Colonic mucosa (tissue), 4 donors: ENCODE results near the gene MAGI2. TPM values are rescaled to one million over a fixed set of nuclear protein-coding genes. Genes with fewer than 3 reads are reported as not detected.

Experiments
- DNase-seq: peaks from one replicate; pipeline ENCODE4 v3.0.0-alpha.2; 2020
- H3K27ac ChIP-seq: fragments of 200-600 bp; one replicate; pipeline ENCODE4 v1.8.0; 2021
- H3K27me3 ChIP-seq: fragments of 200-600 bp; one replicate; pipeline ENCODE4 v1.8.0; 2021
- H3K36me3 ChIP-seq: fragments of 200-600 bp; one replicate; pipeline ENCODE4 v1.8.0; 2021
- H3K4me1 ChIP-seq: fragments of 200-600 bp; one replicate; pipeline ENCODE4 v1.8.0; 2021; ENCODE audit warnings: mild to moderate bottlenecking
- H3K4me3 ChIP-seq: fragments of 200-600 bp; one replicate; pipeline ENCODE4 v1.8.0; 2021
- H3K9ac ChIP-seq, 2 donors: one replicate each; pipeline ENCODE4 v1.7.0; 2013; ENCODE audit warnings: control low read depth in 2 of 2, low read depth in 2 of 2, low read length in 2 of 2
- H3K9me3 ChIP-seq: fragments of 200-600 bp; one replicate; pipeline ENCODE4 v1.8.0; 2021
- CTCF ChIP-seq: fragments of 200-600 bp; IDR thresholded peaks from one replicate; pipeline ENCODE4 v1.8.0; 2022; ENCODE audit warnings: antibody characterized with exemption, mild to moderate bottlenecking
- intact Hi-C: fragments of 100-400 bp; cut with DNase I; formaldehyde crosslinking; loops from one replicate; pipeline ENCODE4 v1.14.1; 2022
- total RNA-seq, 2 donors: library from RNA; stranded (reverse); fragmentation: NEBNext Ultra II Directional in 1 of 2; extraction: Animal tissue kit (Norgen Biotek cat#: 25700) in 1 of 2; gene quantifications; one replicate each; pipeline ENCODE4 v1.2.1, GENCODE V29; 2021
- donor health status: healthy.
- donor health status: DM: no; HTN: no; CAD: no.
- donor health status: DM: no; HTN: no; CAD: no.

The MAGI2 gene
- total RNA-seq, 2 donors from 2014 or later = 1.1 to 2.4 TPM

DNA sequence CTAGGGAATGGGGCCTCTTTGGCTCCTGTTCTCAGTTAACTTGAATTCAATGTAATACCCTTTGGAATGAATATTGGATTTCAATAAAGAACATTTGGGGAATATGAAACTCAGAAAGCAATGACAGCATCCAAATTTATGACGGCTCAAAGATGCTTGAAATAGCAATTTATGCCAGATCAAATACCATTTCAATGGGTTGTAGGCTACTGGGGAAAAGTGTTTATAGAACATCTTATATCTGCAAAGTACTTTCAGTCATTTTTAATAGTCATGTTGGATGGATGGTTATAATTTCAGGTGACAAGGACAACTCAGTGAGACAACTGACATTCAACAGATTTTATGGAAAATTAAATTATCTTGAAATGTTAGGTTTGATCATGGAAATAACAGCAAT, 882.2 kb downstream of the MAGI2 start:
- intact Hi-C loops = no loop called here
- Histone ChIP-seq H3K4me3 (no peak overlapping the region), H3K4me1 (no peaks in the 10 kb centered on the region), H3K27me3 (no peaks in the 10 kb centered on the region), H3K9ac (no peak overlapping the region), H3K9me3 (no peaks in the 10 kb centered on the region), H3K36me3 (no peaks in the 10 kb centered on the region), H3K27ac (no peak overlapping the region)
- TF ChIP-seq CTCF = no peak
- DNase-seq = no peak

DNA sequence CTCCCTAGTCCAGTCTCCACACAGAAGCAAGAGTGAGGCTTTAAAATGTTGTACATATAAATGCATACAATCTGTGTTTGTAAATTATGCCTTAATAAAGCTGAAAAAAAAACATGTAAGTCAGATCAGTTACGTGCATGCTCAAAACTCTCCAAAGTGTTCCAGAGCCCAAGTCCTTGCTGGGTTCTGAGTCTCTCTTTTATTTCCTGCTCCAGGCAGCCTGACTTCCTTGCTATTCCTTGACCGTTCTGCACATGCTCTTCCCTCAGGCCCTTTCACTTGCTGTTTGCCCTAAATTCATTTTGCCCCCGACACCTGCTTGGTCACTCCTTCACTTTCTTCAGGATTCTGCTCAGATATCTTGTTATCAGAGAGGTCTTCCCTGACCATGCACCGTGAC, 884.8 kb downstream of the MAGI2 start:
- Histone ChIP-seq H3K36me3 (no peaks in the 10 kb centered on the region), H3K9ac (no peak overlapping the region), H3K4me1 (no peaks in the 10 kb centered on the region), H3K4me3 (no peak overlapping the region), H3K9me3 (no peaks in the 10 kb centered on the region), H3K27ac (no peak overlapping the region), H3K27me3 (no peaks in the 10 kb centered on the region)
- DNase-seq = no peak
- no peak for TF ChIP-seq CTCF
- intact Hi-C loops = no loop called here

DNA sequence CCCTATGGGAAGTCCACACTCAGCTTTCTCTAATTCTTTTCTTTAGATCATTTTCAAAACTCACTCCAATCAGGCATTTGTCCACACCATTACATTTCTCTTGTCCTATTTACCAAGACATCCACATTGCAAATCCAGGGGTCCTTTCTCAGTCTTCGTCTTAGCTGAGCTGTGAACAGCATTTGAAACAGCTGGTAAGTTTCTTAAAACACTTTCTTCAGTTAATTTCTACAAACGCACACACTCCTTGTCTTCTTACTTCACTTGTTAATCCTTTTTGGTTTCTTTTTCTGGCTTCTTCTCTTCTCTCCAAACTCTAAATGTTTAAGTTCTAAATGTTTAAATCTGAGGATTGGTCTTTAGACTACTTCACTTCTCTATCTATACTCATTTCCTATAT, 885.6 kb downstream of the MAGI2 start:
- intact Hi-C loops = no loop called here
- Histone ChIP-seq H3K9me3 (no peaks in the 10 kb centered on the region), H3K4me3 (no peak overlapping the region), H3K36me3 (no peaks in the 10 kb centered on the region), H3K4me1 (no peaks in the 10 kb centered on the region), H3K27ac (no peak overlapping the region), H3K9ac (no peak overlapping the region), H3K27me3 (no peaks in the 10 kb centered on the region)
- TF ChIP-seq CTCF = no peak
- DNase-seq = no peak

- Histone ChIP-seq H3K9me3 (no peaks in the 10 kb centered on the region), H3K36me3 (no peaks in the 10 kb centered on the region), H3K27me3 (no peaks in the 10 kb centered on the region), H3K27ac (no peak overlapping the region), H3K4me3 (no peak overlapping the region), H3K9ac (no peak overlapping the region), H3K4me1 (no peaks in the 10 kb centered on the region)
- DNase-seq = no peak
- intact Hi-C loops = no loop called here
- TF ChIP-seq CTCF = no peak
Observed at GRCh38 chr7:78565784-78566183, 887.7 kb downstream of the MAGI2 start.

- H3K4me1 ChIP-seq = no peaks in the 10 kb centered on the region
- TF ChIP-seq CTCF = no peak
- H3K9ac ChIP-seq = no peak overlapping the region
- no peak for DNase-seq
- H3K36me3 ChIP-seq = no peaks in the 10 kb centered on the region
- H3K27ac ChIP-seq = no peak overlapping the region
- no peaks in the 10 kb centered on the region for H3K27me3 ChIP-seq
- no peak overlapping the region for H3K4me3 ChIP-seq
- no peaks in the 10 kb centered on the region for H3K9me3 ChIP-seq
- intact Hi-C loops = no loop called here
Observed at GRCh38 chr7:78563191-78563590, 890.3 kb downstream of the MAGI2 start.

- Histone ChIP-seq H3K36me3 (no peaks in the 10 kb centered on the region), H3K9me3 (no peaks in the 10 kb centered on the region), H3K4me1 (no peaks in the 10 kb centered on the region), H3K4me3 (no peak overlapping the region), H3K27ac (no peak overlapping the region), H3K9ac (no peak overlapping the region), H3K27me3 (no peaks in the 10 kb centered on the region)
- intact Hi-C loops = no loop called here
- no peak for TF ChIP-seq CTCF
- no peak for DNase-seq
Observed at GRCh38 chr7:78562191-78562590, 891.3 kb downstream of the MAGI2 start.
